ENCODE measurements around the gene SLC29A4. TPM values are rescaled to one million over a fixed set of nuclear protein-coding genes. Genes with fewer than 3 reads are reported as not detected.

Gene SLC29A4
- total and polyA plus RNA-seq, 2 of the 13 experiments (the other 11 are each of a cell fraction or from before 2014, with no cell fraction given), result 29.7 to 31.7 TPM

GRCh38 chr7:5248201-5248885 lies 34.4 kb upstream of the SLC29A4 start:
- Histone ChIP-seq H3K4me3 (replicated peaks in 1 of 3; ENCODE audit: insufficient read depth in 1 of 3, low read depth in 2 of 3, low read length in 3 of 3) (peak overlapping the region in 1 of 3 experiments; percentile 3; a peak in 1 of 6 replicates), H3K36me3 (replicated peaks in 1 of 2; ENCODE audit: control insufficient read depth in 1 of 2, insufficient read depth in 2 of 2, low read length in 2 of 2) (no peaks in the 10 kb centered on the region), H3K9me3 (ENCODE audit: low read length) (no peaks in the 10 kb centered on the region), H2AFZ (ENCODE audit: low read length) (no peak overlapping the region), H3K4me2 (ENCODE audit: low read depth, low read length) (peak overlapping the region; percentile 41; the same call in 1 of the 2 replicates), H3K9ac (ENCODE audit: insufficient read depth, low read depth, low read length) (no peak overlapping the region), H3K27ac (ENCODE audit: extremely low read length, insufficient read depth, low read length) (no peak overlapping the region), H3K4me1 (ENCODE audit: insufficient read depth, low read length) (peaks cover 7% of the 10 kb centered on the region), H4K20me1 (ENCODE audit: insufficient read depth, low read length) (no peaks in the 10 kb centered on the region), H3K79me2 (ENCODE audit: insufficient read depth, low read length) (no peaks in the 10 kb centered on the region), H3K27me3 (ENCODE audit: control insufficient read depth in 1 of 2, insufficient read depth in 2 of 2, low read length in 2 of 2) (peaks cover 0 to 3% of the 10 kb centered on the region in 2 experiments; a peak in 2 of 5 replicates)
- peak; percentile 68 for ATAC-seq
- ChIA-PET POLR2A (interaction anchor here (1.1 kb wide), 1 partner anchor 37 kb away, joined by 3 read pairs; no protein-coding TSS in a partner anchor), CTCF (ENCODE audit: low intra/inter-chr PET ratio, low total read pairs) (no interaction called here)
- BruUV-seq (replicated peaks), result no TSS peak
- intact Hi-C loops (cut with micrococcal nuclease; ENCODE audit: unreplicated experiment) (no loop called here), in situ Hi-C loops (cut with HindIII; ENCODE audit: extremely low pct_ligation_motif_present, low pct_unique_long_range_greater_than_20kb) (loop anchor here (25.0 kb wide), 1 partner anchor 214 kb away; no protein-coding TSS in a partner anchor)
- FAIRE-seq, result no peak
- DNase-seq (ENCODE audit: low spot score), result no peak
- 33% methylated on average over 9 of the region's 31 CpGs for WGBS (ENCODE audit: low lambda C conversion rate)
- TF ChIP-seq ZBTB39 (CRISPR knock-in tag; IDR thresholded peaks at IDR 0.05) (no peak), ZNF75D (CRISPR knock-in tag; IDR thresholded peaks at IDR 0.05; ENCODE audit: borderline replicate concordance) (no peak), ZNF777 (CRISPR knock-in tag; IDR thresholded peaks at IDR 0.05) (0 out of 2 replicates have a peak, but pooled peaks have one; percentile 52), ZNF460 (CRISPR knock-in tag; IDR thresholded peaks at IDR 0.05; ENCODE audit: borderline replicate concordance) (no peak), XRCC5 (optimal IDR thresholded peaks at IDR 0.05; ENCODE audit: low read length) (no peak), ZSCAN20 (CRISPR knock-in tag; IDR thresholded peaks at IDR 0.05; ENCODE audit: borderline replicate concordance) (no peak), IRF9 (CRISPR knock-in tag; IDR thresholded peaks at IDR 0.05; ENCODE audit: borderline replicate concordance) (no peak), ZFX (CRISPR knock-in tag; IDR thresholded peaks at IDR 0.05; ENCODE audit: low read depth) (peak; percentile 55; the same call in 1 of the 2 replicates), ZFY (CRISPR knock-in tag; IDR thresholded peaks at IDR 0.05) (peak; percentile 25; the same call in 1 of the 2 replicates), ZKSCAN8 (CRISPR knock-in tag; IDR thresholded peaks at IDR 0.05; ENCODE audit: borderline replicate concordance) (no peak), MAX (IDR thresholded peaks at IDR 0.05) (peak; percentile 53; the same call in 1 of the 2 replicates), HMGXB4 (CRISPR knock-in tag; IDR thresholded peaks at IDR 0.05; ENCODE audit: borderline replicate concordance in 1 of 2, low read depth in 1 of 2) (no peak), SALL1 (CRISPR knock-in tag; IDR thresholded peaks at IDR 0.05) (0 out of 2 replicates have a peak, but pooled peaks have one; percentile 8)
